Gastroesophageal sphincter (tissue), 4 donors: ENCODE data around the gene BICD1. TPM values are rescaled to one million over a fixed set of nuclear protein-coding genes. Genes with fewer than 3 reads are reported as not detected.

Experiments used
- ATAC-seq: fragments of 150-250 bp; one replicate; pipeline ENCODE4 v1.9.1; 2016; ENCODE audit warnings: mild to moderate bottlenecking, moderate library complexity
- H3K27ac ChIP-seq, 4 donors: fragments of 200-600 bp; sonication (generic) in 3 of 4; 1 replicate in 3 of 4; 2 replicates in 1 of 4; pipeline ENCODE4 v1.5.1; 2016 to 2019
- H3K27me3 ChIP-seq: fragments of 200-600 bp; sonication (generic); one replicate; pipeline ENCODE4 v1.5.1; 2019
- H3K36me3 ChIP-seq, 2 donors: fragments of 200-600 bp; sonication (generic); one replicate each; pipeline ENCODE4 v1.5.1; 2019; ENCODE audit warnings: control low read depth in 1 of 2
- H3K4me1 ChIP-seq, 3 donors: fragments of 200-600 bp; sonication (generic); 1 replicate in 2 of 3; 2 replicates in 1 of 3; pipeline ENCODE4 v1.5.1; 2016 to 2019; ENCODE audit warnings: control low read depth in 2 of 3
- H3K4me3 ChIP-seq, 2 donors: fragments of 200-600 bp; sonication (generic); one replicate each; pipeline ENCODE4 v1.5.1; 2019; ENCODE audit warnings: mild to moderate bottlenecking in 1 of 2, moderate library complexity in 1 of 2
- H3K9me3 ChIP-seq, 3 donors: fragments of 200-600 bp; sonication (generic); one replicate each; pipeline ENCODE4 v1.5.1; 2017 to 2019; ENCODE audit warnings: control low read depth in 2 of 3
- EP300 ChIP-seq: sonication (generic); formaldehyde crosslinking; IDR thresholded peaks from one replicate; pipeline ENCODE4 v1.6.1; 2017; ENCODE audit warnings: antibody characterized with exemption, mild to moderate bottlenecking
- POLR2A ChIP-seq, 2 donors: fragments of 450-650 bp; IDR thresholded peaks; one replicate each; pipeline ENCODE4 v1.6.1; 2017; ENCODE audit warnings: antibody characterized with exemption in 2 of 2, mild to moderate bottlenecking in 2 of 2, moderate library complexity in 1 of 2
- POLR2AphosphoS5 ChIP-seq: sonication (generic); formaldehyde crosslinking; IDR thresholded peaks from one replicate; pipeline ENCODE4 v1.6.1; 2017; ENCODE audit warnings: antibody characterized with exemption
- WGBS, 2 donors: methylation state at CpG; one replicate each; pipeline ENCODE4 v1.1.5; 2018; ENCODE audit warnings: low coverage in 1 of 2; 5-methylcytosine and 5-hydroxymethylcytosine counted together
- total RNA-seq, 4 donors: library from RNA; depleted of rRNA; stranded (reverse); fragments of >200 nt; gene quantifications; one replicate each; pipeline ENCODE4 v1.1.0, GENCODE V29; 2016
- TF ChIP-seq, protein P1 (sequence below), 4 experiments: fragments of 200-600 bp in 2 of 4; fragments of 450-650 bp in 2 of 4; sonication (generic) in 1 of 4; IDR thresholded peaks; one replicate each; pipeline ENCODE4 v1.5.1; 2017 to 2019; ENCODE audit warnings: antibody characterized with exemption in 4 of 4, mild to moderate bottlenecking in 2 of 4, moderate library complexity in 2 of 4

The BICD1 gene
- total RNA-seq, 4 donors from 2014 or later = 3.8 to 22.5 (median 16.3) TPM

- Histone ChIP-seq H3K36me3 (peaks cover 0 to 7% of the 10 kb centered on the region in 2 donors), H3K27me3 (no peaks in the 10 kb centered on the region), H3K27ac (no peak overlapping the region), H3K4me3 (no peak overlapping the region), H3K9me3 (no peaks in the 10 kb centered on the region), H3K4me1 (no peaks in the 10 kb centered on the region)
- ATAC-seq = no peak
- 75 to 94% methylated on average over 4 of the region's 4 CpGs for WGBS, 2 donors
- TF ChIP-seq POLR2A (IDR thresholded peaks at IDR 0.05) (no peak), EP300 (no peak)
Observed at GRCh38 chr12:32292151-32292550, 185.5 kb downstream of the BICD1 start.

- WGBS, 2 donors = 93 to 96% methylated on average over 6 of the region's 6 CpGs
- no peaks in the 10 kb centered on the region for H3K9me3 ChIP-seq
- peaks cover 0 to 7% of the 10 kb centered on the region in 2 donors for H3K36me3 ChIP-seq
- H3K4me3 ChIP-seq = no peak overlapping the region
- H3K4me1 ChIP-seq = no peaks in the 10 kb centered on the region
- no peak overlapping the region for H3K27ac ChIP-seq
- H3K27me3 ChIP-seq = no peaks in the 10 kb centered on the region
- ATAC-seq = no peak
- no peak for TF ChIP-seq POLR2AphosphoS5
- TF ChIP-seq EP300 = no peak
- no peak for TF ChIP-seq POLR2A (IDR thresholded peaks at IDR 0.05)
- TF ChIP-seq, protein P1, sequence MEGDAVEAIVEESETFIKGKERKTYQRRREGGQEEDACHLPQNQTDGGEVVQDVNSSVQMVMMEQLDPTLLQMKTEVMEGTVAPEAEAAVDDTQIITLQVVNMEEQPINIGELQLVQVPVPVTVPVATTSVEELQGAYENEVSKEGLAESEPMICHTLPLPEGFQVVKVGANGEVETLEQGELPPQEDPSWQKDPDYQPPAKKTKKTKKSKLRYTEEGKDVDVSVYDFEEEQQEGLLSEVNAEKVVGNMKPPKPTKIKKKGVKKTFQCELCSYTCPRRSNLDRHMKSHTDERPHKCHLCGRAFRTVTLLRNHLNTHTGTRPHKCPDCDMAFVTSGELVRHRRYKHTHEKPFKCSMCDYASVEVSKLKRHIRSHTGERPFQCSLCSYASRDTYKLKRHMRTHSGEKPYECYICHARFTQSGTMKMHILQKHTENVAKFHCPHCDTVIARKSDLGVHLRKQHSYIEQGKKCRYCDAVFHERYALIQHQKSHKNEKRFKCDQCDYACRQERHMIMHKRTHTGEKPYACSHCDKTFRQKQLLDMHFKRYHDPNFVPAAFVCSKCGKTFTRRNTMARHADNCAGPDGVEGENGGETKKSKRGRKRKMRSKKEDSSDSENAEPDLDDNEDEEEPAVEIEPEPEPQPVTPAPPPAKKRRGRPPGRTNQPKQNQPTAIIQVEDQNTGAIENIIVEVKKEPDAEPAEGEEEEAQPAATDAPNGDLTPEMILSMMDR (IDR thresholded peaks at IDR 0.05) = no peak
Observed at GRCh38 chr12:32293808-32294419, 187.3 kb downstream of the BICD1 start.

DNA sequence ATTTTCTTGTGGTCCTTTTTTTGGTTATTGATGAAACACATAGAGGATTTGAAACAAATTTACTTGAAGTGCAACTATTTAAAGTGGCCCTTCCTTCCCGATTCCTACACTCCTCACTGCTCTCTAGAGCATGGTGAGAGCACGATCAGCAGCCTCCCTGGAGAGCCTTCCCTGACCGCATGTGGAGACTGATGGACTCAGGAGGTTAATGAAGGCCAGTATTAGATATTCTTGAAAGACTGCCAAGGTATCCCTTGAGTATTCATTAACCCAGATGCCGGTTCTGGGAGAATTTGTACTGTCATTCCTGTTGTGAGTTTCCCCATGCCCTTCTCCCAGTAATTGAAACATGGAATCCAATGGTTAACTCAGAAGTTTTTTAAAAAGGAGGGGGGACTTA lies 189.9 kb downstream of the BICD1 start:
- H3K36me3 ChIP-seq = peaks cover 0 to 7% of the 10 kb centered on the region in 2 donors
- TF ChIP-seq POLR2AphosphoS5 (no peak), EP300 (no peak), POLR2A (IDR thresholded peaks at IDR 0.05) (no peak)
- TF ChIP-seq, protein P1 (IDR thresholded peaks at IDR 0.05) = no peak
- H3K4me3 ChIP-seq = no peak overlapping the region
- no peaks in the 10 kb centered on the region for H3K4me1 ChIP-seq
- 40 to 46% methylated on average over 3 to 4 of the region's 4 CpGs for WGBS, 2 donors
- H3K27ac ChIP-seq = no peak overlapping the region
- H3K27me3 ChIP-seq = no peaks in the 10 kb centered on the region
- ATAC-seq = no peak
- H3K9me3 ChIP-seq = no peaks in the 10 kb centered on the region

DNA sequence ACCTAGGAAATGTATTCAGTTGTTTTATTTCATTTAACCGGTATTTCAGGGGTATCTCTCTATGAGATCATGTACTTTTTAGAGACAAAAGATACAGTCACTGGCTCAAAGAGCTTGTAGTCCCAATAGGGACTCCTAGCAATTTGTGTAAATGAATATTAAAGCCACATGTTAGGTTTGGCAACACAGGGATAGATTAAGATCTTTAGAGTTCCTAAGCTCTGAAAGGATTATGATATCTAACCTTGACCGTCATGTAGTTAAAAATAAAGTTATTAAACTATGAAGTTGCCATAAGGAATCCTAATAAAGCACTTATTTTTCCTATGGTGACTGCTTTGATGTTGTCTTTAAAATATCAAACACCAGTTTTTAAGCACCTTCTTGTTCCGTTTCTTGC lies 192.3 kb downstream of the BICD1 start:
- no peaks in the 10 kb centered on the region for H3K9me3 ChIP-seq
- peaks cover 0 to 7% of the 10 kb centered on the region in 2 donors for H3K36me3 ChIP-seq
- 67% methylated on average over 2 to 3 of the region's 3 CpGs for WGBS, 2 donors
- no peak overlapping the region for H3K4me3 ChIP-seq
- ATAC-seq = no peak
- H3K27me3 ChIP-seq = no peaks in the 10 kb centered on the region
- TF ChIP-seq EP300 (no peak), POLR2AphosphoS5 (no peak), POLR2A (IDR thresholded peaks at IDR 0.05) (no peak)
- TF ChIP-seq, protein P1 (IDR thresholded peaks at IDR 0.05) = no peak
- no peak overlapping the region for H3K27ac ChIP-seq
- no peaks in the 10 kb centered on the region for H3K4me1 ChIP-seq

GRCh38 chr12:32301216-32301615 lies 194.6 kb downstream of the BICD1 start:
- TF ChIP-seq, protein P1 (IDR thresholded peaks at IDR 0.05) = no peak
- no peak for TF ChIP-seq POLR2AphosphoS5
- TF ChIP-seq POLR2A (IDR thresholded peaks at IDR 0.05) = no peak
- TF ChIP-seq EP300 = no peak
- no peak overlapping the region for H3K4me3 ChIP-seq
- H3K27ac ChIP-seq = no peak overlapping the region
- 61 to 64% methylated on average over 5 of the region's 5 CpGs for WGBS, 2 donors
- no peak for ATAC-seq
- H3K36me3 ChIP-seq = peaks cover 0 to 5% of the 10 kb centered on the region in 2 donors
- H3K27me3 ChIP-seq = no peaks in the 10 kb centered on the region
- no peaks in the 10 kb centered on the region for H3K4me1 ChIP-seq
- no peaks in the 10 kb centered on the region for H3K9me3 ChIP-seq
